ENCODE results near the gene PBLD. TPM values are rescaled to one million over a fixed set of nuclear protein-coding genes. Genes with fewer than 3 reads are reported as not detected.
A peak's percentile ranks its signal among the peaks of the same experiment; 100 is the strongest.

Gene PBLD
- total and polyA plus RNA-seq, 5 experiments from 2014 or later, result 0.93 to 2.2 (median 1.3) TPM

DNA sequence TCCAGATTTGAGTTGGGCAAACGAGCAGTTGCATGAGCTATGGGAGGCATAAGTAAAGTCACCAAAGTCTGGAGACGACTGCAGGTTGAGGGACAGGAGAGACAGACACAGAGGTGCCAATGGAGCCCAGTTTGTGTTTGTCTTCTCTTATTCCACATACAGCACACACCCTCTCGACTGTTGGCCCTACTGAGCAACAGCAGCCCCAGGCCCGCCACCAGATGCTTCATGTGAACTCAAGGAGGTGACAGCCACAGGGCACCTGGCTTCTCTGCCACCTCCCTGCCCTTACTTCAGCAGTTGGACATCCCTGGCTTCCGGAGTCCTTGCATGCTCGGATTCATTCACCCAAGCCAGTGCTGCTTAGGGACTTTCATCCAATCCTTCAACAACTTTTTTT, 94.4 kb downstream of the PBLD start:
- H3K4me1 Mint-ChIP-seq, result peaks cover 0 to 2% (median 0%) of the 10 kb centered on the region in 4 donors
- no peaks in the 10 kb centered on the region for H3K9me3 Mint-ChIP-seq
- H3K36me3 Mint-ChIP-seq, result no peaks in the 10 kb centered on the region
- DNase-seq (no peak), ATAC-seq (no peak)
- POLR2A ChIA-PET, result interaction anchor here (0.7 kb wide), 1 partner anchor 46 kb away, joined by 3 read pairs; no protein-coding TSS in a partner anchor
- peaks cover 5 to 15% (median 9%) of the 10 kb centered on the region in 5 donors for H3K27me3 Mint-ChIP-seq
- H3K27ac Mint-ChIP-seq, result no peak overlapping the region
- no peak overlapping the region for H3K4me3 Mint-ChIP-seq

DNA sequence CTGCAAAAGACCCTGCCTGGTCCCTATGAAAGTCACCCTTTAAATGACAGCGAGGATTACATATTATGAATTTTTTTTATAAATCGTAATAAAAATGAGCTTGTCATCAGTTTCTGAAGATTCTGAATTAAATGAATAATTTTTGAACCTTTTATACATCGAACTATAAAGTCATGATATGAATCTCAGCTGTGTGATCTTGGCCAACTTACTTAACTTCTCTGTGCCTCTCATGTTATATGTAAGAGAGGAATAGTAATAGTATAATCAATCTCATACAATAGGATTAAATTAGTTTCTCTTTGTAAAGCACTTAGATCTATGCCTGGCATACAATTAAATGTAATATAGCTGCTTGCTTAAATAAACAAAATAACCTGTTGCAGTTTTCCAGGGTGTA, 95.6 kb downstream of the PBLD start:
- POLR2A ChIA-PET, result no interaction called here
- no peak overlapping the region for H3K27ac Mint-ChIP-seq
- peaks cover 8 to 21% (median 15%) of the 10 kb centered on the region in 5 donors for H3K27me3 Mint-ChIP-seq
- H3K36me3 Mint-ChIP-seq, result no peaks in the 10 kb centered on the region
- ATAC-seq (no peak), DNase-seq (no peak)
- H3K9me3 Mint-ChIP-seq, result no peaks in the 10 kb centered on the region
- peaks cover 0 to 2% (median under 1%) of the 10 kb centered on the region in 4 donors for H3K4me1 Mint-ChIP-seq
- no peak overlapping the region for H3K4me3 Mint-ChIP-seq

DNA sequence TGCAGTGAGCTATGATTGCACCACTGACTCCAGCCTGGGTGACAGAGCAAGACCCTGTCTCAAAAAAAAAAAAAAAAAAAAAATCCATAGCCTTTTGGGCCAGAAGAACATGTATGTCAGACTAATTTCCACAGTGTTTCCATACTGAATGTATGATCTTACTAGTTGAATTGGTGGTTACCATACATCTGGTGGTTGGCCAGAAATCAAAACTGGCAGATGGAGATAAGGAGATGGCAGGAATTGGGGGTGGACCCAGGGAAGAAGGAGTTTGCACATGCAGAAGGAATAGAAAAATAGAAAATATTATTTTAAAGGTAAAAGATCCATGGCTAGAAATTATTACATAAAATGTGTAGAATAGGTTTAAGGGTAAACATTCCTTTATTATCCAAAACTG, 97.1 kb downstream of the PBLD start:
- DNase-seq (no peak), ATAC-seq (no peak)
- POLR2A ChIA-PET, result no interaction called here
- Mint-ChIP-seq H3K4me1 (peaks cover 6 to 9% (median 8%) of the 10 kb centered on the region in 4 donors), H3K9me3 (no peaks in the 10 kb centered on the region), H3K27ac (no peak overlapping the region), H3K36me3 (no peaks in the 10 kb centered on the region), H3K27me3 (peaks cover 15 to 25% (median 21%) of the 10 kb centered on the region in 5 donors), H3K4me3 (no peak overlapping the region)

GRCh38 chr10:68235111-68235510, 97.6 kb downstream of the PBLD start:
- no peaks in the 10 kb centered on the region for H3K36me3 Mint-ChIP-seq
- no peak overlapping the region for H3K4me3 Mint-ChIP-seq
- H3K9me3 Mint-ChIP-seq, result no peaks in the 10 kb centered on the region
- H3K27me3 Mint-ChIP-seq, result peaks cover 17 to 27% (median 21%) of the 10 kb centered on the region in 5 donors
- ATAC-seq (no peak), DNase-seq (no peak)
- peaks cover 6 to 9% (median 9%) of the 10 kb centered on the region in 4 donors for H3K4me1 Mint-ChIP-seq
- no peak overlapping the region for H3K27ac Mint-ChIP-seq
- POLR2A ChIA-PET, result no interaction called here

DNA sequence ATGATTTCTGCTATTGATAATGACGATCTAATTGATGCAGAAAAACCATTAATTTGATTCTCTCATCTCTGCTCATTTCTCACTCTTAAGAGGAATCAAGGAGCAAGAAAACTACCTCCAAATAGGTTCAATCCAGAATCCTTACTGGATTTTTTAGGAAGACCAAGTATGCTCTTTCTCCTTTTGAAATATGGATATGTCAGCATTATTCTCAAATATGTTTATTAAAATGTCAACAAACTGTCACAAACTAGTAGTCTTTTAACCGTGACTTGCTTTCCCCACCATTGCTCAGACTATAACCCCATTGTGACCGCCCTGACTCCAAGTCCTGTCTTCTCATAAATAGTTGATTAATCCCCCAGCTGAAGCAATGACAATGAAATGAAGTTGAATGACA, 99.7 kb downstream of the PBLD start:
- H3K4me3 Mint-ChIP-seq, result peak overlapping the region in 2 of 10 donors; percentile 6 to 53
- POLR2A ChIA-PET, result no interaction called here

More for the DNA sequence above, 99.7 kb downstream of the PBLD start:
- peaks cover 6 to 9% (median 8%) of the 10 kb centered on the region in 4 donors for H3K4me1 Mint-ChIP-seq
- H3K27me3 Mint-ChIP-seq, result peaks cover 24 to 41% (median 29%) of the 10 kb centered on the region in 5 donors
- H3K9me3 Mint-ChIP-seq, result no peaks in the 10 kb centered on the region
- no peak overlapping the region for H3K27ac Mint-ChIP-seq
- ATAC-seq, result no peak
- no peaks in the 10 kb centered on the region for H3K36me3 Mint-ChIP-seq
- no peak for DNase-seq

Other genes with a start within 250 kb of the PBLD start
- not detected for gene MYPN, start 223.4 kb downstream of the PBLD start, total RNA-seq
- not detected for gene MYPN, start 223.4 kb downstream of the PBLD start, polyA plus RNA-seq
- gene ATOH7, start 100.8 kb downstream of the PBLD start, total RNA-seq, result not detected
- not detected for gene ATOH7, start 100.8 kb downstream of the PBLD start, polyA plus RNA-seq
- 100 to 1,000 TPM; 184 to 186 TPM for gene HNRNPH3, start 864 bp downstream of the PBLD start, total RNA-seq
- gene HNRNPH3, start 864 bp downstream of the PBLD start, polyA plus RNA-seq, result 100 to 1,000 TPM; 116 to 166 (median 144) TPM
- 10 to 100 TPM; 26.5 to 30.0 TPM for gene RUFY2, start 74.3 kb upstream of the PBLD start, total RNA-seq
- gene RUFY2, start 74.3 kb upstream of the PBLD start, polyA plus RNA-seq, result 1 to 10 TPM; 5.0 to 6.8 (median 6.5) TPM
- 1 to 10 TPM; 7.4 to 9.8 TPM for gene DNA2, start 139.0 kb upstream of the PBLD start, total RNA-seq
- gene DNA2, start 139.0 kb upstream of the PBLD start, polyA plus RNA-seq, result under 1 TPM; 0.51 to 0.74 (median 0.54) TPM
- gene SLC25A16, start 194.6 kb upstream of the PBLD start, total RNA-seq, result 10 to 100 TPM; 26.6 to 38.2 TPM
- gene SLC25A16, start 194.6 kb upstream of the PBLD start, polyA plus RNA-seq, result 1 to 10 TPM; 2.5 to 6.3 (median 6.2) TPM
- 1 to 10 TPM; 3.1 to 3.2 TPM for gene TET1, start 227.4 kb upstream of the PBLD start, total RNA-seq
- gene TET1, start 227.4 kb upstream of the PBLD start, polyA plus RNA-seq, result 1 to 10 TPM; 1.5 to 2.0 (median 1.8) TPM

All from naive thymus-derived CD8-positive, alpha-beta T cell (primary cell).